Measurements from ENCODE around the gene YBX1.
"Not testable (repeated sequence)": the region's sequence is repeated elsewhere in the genome, so short reads cannot be mapped to it uniquely, and the experiment has no call there.

Gene YBX1

DNA sequence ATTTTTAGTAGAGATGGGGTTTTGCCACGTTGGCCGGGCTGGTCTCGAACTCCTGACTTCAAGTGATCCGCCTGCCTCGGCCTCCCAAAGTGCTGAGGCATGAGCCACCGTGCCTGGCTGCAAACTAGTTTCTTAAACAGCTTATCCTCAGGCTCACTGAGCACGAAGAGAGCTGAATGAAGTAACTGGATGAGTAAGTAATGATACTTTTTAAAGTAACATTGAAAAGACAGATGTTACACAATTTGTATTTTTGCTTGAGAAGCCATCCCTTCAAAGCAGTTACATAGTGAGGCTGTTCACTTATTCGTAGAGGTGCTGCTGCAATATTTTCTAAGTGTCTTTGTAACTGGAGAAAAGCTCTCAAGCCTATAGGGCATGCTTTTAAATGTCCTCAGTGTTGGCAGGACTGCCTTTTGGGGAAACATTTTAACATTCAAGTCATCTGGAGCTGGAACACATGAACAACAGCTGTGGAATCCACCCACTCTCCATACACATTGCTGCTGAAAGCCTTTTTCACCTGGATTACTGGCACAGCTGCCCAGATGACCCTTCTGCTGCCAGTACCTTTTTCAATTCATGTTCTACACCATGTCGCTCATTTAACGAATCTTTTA, 2.7 kb upstream of the YBX1 start:
- no peak for DNase-seq (ENCODE audit: low read depth)
- no peak overlapping the region for H3K4me3 ChIP-seq (ENCODE audit: low read depth, low read length)
- TF ChIP-seq, protein P1, sequence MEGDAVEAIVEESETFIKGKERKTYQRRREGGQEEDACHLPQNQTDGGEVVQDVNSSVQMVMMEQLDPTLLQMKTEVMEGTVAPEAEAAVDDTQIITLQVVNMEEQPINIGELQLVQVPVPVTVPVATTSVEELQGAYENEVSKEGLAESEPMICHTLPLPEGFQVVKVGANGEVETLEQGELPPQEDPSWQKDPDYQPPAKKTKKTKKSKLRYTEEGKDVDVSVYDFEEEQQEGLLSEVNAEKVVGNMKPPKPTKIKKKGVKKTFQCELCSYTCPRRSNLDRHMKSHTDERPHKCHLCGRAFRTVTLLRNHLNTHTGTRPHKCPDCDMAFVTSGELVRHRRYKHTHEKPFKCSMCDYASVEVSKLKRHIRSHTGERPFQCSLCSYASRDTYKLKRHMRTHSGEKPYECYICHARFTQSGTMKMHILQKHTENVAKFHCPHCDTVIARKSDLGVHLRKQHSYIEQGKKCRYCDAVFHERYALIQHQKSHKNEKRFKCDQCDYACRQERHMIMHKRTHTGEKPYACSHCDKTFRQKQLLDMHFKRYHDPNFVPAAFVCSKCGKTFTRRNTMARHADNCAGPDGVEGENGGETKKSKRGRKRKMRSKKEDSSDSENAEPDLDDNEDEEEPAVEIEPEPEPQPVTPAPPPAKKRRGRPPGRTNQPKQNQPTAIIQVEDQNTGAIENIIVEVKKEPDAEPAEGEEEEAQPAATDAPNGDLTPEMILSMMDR (IDR thresholded peaks at IDR 0.05; ENCODE audit: insufficient read depth, low read depth, low read length, missing control alignments) = no peak

DNA sequence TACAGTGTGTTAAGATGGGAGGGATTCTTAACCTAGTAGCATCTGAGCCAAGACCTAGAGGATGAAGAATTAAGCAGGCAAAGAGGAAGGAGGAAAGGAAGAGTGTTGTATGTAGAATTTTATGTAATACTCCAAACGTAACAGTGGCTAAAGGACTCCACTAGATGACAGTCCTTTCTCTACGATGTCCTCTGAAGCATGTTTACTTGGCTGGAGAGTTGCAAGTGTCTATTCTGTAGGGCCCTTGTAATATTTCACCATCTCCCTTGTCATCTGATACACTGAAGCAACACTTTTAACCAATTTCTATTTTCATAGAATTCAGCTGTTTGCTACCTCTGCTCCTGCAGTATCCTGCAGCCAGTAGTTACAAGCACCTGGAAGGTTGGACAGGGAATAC, 2.2 kb upstream of the YBX1 start:
- DNase-seq (ENCODE audit: low read depth) = no peak
- no peak overlapping the region for H3K4me3 ChIP-seq (ENCODE audit: low read depth, low read length)
- TF ChIP-seq, protein P1 (IDR thresholded peaks at IDR 0.05; ENCODE audit: insufficient read depth, low read depth, low read length, missing control alignments) = no peak

DNA sequence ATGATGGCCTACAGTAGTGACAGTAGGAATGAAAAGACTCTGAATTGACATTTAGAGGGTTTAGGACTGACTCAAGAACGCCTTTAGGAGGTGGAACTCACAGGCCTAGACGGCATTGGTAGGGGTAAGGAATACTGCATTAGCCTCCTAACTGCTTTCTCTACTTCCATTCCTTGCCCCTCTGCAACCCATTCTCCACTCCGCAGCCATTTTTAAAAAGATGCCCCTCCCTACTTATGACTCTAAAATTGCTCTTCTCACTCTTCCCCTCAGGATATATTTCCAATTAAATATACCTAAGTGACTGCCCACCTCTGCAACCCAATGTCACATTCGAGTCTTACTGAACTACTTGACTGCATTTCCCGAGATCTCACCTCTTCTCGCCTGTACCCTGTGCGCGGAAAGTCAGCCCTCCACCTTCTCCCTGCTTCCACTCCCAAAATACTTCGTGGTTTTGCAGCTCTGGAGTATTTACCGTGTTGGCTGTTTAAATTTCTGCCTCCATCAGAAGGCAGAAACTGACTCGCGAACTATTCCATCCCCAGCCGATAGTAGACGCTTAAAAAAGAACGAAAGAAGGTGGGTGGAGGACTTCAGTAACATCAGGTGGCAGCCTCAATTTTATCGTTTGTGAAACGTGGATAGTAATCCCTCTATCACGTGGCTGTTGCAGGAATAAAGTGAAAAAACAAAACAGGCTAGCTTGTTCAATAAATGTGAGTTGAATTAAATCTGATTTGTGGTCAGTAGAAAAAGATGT, 1.1 kb upstream of the YBX1 start:
- TF ChIP-seq, protein P1 (IDR thresholded peaks at IDR 0.05; ENCODE audit: insufficient read depth, low read depth, low read length, missing control alignments) = no peak
- DNase-seq (ENCODE audit: low read depth) = peak; percentile 35
- peak overlapping the region; percentile 93 for H3K4me3 ChIP-seq (ENCODE audit: low read depth, low read length)

DNA sequence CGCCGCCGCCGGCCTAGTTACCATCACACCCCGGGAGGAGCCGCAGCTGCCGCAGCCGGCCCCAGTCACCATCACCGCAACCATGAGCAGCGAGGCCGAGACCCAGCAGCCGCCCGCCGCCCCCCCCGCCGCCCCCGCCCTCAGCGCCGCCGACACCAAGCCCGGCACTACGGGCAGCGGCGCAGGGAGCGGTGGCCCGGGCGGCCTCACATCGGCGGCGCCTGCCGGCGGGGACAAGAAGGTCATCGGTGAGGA, 193 bp downstream of the YBX1 start:
- peak overlapping the region; percentile 48 for H3K4me3 ChIP-seq (ENCODE audit: low read depth, low read length)
- not testable (repeated sequence) for DNase-seq (ENCODE audit: low read depth)

DNA sequence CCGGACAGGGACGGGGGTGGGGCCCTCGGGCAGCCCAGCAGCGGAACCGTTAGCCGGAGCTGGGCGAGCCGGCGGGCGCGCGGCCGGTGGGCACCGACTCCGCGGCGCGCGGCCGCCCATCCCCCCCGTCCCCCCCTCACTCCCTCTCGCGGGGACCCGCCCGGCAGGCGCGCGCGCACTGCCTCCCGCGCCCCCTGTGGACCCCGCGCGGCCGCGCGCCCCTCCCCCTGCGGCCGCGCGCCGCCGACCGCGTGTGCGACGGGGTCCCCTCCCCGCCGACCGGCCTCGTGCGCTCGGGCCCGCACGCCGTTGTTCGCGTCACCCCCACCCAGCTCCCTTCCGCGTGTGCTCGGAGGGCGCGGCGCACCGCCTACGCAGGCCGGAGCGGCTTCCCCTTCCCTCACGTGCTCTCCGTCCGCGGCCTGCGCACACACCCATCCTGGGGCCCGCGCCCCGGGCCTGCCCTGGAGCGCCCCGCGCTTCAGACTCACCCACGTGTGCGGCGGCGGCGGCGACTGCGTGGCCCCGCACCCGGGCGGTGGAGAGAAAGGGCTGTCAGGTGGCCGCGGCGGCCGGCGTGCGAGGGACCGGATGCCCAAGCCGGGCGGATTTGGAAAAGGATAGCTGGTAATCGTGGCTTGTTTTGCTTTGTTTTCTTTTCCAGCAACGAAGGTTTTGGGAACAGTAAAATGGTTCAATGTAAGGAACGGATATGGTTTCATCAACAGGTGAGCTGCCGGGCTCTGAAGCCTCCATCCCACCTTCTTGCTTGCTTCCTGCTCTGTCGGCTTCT, 717 bp downstream of the YBX1 start:
- peak; percentile 88 for DNase-seq (ENCODE audit: low read depth)
- TF ChIP-seq, protein P1 (IDR thresholded peaks at IDR 0.05; ENCODE audit: insufficient read depth, low read depth, low read length, missing control alignments) = no peak
- peak overlapping the region; percentile 86 for H3K4me3 ChIP-seq (ENCODE audit: low read depth, low read length)

DNA sequence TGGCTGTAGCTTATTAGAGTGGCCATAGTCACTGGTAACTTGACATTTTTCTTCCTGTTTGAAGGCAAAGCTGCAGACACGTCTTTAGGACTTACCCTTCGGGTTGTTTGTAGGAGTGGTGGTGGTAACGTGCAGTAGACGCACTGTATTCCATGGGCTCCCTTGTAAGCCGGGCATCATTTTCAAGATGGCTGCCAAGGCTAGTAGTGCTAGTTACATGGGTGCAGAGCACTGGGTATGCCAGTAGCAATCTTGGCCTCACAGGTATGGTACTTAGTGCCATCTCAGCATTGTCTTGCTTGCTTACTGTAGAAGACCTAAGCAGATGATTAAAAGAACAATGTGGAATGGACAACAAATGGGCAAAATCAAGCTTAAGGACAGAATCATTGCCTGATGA, 1.9 kb downstream of the YBX1 start:
- TF ChIP-seq, protein P1 (IDR thresholded peaks at IDR 0.05; ENCODE audit: insufficient read depth, low read depth, low read length, missing control alignments) = no peak
- DNase-seq (ENCODE audit: low read depth) = peak; percentile 36

DNA sequence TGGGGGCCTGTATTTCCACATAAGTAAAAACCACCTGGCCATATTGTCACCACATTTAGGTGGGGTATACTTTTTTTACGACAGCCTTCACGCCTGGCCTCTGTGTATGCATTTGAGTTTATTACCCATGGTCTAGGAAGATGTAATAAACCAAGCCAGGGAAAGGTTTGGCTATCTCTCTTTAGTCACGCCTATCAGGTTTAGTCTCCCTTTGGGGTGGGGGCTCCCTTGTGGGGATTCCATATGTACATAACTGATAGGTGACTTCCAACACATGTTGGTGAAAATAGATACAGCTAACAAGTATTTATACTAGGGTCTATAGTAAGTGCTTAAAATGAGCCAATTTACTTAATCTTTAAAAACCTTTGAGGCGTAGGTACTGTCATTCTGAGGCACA, 4.2 kb downstream of the YBX1 start:
- TF ChIP-seq, protein P1 (IDR thresholded peaks at IDR 0.05; ENCODE audit: insufficient read depth, low read depth, low read length, missing control alignments) = no peak
- H3K4me3 ChIP-seq (ENCODE audit: low read depth, low read length) = peak overlapping the region; percentile 86

More for the DNA sequence above, 1.9 kb downstream of the YBX1 start:
- H3K4me3 ChIP-seq (ENCODE audit: low read depth, low read length) = peak overlapping the region; percentile 86

More for the DNA sequence above, 4.2 kb downstream of the YBX1 start:
- DNase-seq (ENCODE audit: low read depth) = no peak

Measured in GM12865 (cell line).